Fibroblast of lung (primary cell): Measurements from ENCODE around the gene APBB1.

ENCODE experiments used
- EZH2 ChIP-seq: IDR thresholded peaks from 2 replicates; pipeline ENCODE4 v1.5.1; 2012; ENCODE audit warnings: low read length, control low read depth, mild to moderate bottlenecking; ENCODE audit errors: missing control alignments
- TF ChIP-seq, protein P1 (sequence below), 2 donors: IDR thresholded peaks in 1 of 2; conservative IDR thresholded peaks in 1 of 2; 1 replicate in 1 of 2; 2 replicates in 1 of 2; pipeline ENCODE4 v1.5.1; 2011 to 2012; ENCODE audit warnings: low read length in 2 of 2, control low read depth in 1 of 2, inconsistent platforms in 1 of 2, low read depth in 1 of 2, mild to moderate bottlenecking in 1 of 2

DNA sequence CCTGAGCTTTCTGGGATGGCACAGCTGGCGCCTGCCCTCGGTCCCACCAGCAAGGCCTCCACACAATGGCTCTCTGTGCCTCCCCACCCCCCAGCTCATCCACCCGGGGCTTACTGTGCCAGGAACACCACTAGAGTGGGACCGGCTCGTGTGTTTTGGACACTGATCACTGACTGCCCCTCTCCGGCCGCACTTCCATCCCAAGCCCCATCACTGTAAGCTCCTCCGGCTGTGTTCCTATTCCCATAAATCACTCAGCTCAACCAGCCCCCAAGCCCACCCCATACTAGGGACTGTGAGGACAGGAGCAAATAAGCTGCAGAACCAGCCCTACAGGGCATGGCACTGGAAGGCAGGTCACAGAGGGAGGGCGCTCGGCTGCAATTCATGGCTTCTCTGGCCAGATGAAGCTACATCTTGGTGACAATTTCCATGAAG lies 7.3 kb downstream of the APBB1 start:
- TF ChIP-seq, protein P1, sequence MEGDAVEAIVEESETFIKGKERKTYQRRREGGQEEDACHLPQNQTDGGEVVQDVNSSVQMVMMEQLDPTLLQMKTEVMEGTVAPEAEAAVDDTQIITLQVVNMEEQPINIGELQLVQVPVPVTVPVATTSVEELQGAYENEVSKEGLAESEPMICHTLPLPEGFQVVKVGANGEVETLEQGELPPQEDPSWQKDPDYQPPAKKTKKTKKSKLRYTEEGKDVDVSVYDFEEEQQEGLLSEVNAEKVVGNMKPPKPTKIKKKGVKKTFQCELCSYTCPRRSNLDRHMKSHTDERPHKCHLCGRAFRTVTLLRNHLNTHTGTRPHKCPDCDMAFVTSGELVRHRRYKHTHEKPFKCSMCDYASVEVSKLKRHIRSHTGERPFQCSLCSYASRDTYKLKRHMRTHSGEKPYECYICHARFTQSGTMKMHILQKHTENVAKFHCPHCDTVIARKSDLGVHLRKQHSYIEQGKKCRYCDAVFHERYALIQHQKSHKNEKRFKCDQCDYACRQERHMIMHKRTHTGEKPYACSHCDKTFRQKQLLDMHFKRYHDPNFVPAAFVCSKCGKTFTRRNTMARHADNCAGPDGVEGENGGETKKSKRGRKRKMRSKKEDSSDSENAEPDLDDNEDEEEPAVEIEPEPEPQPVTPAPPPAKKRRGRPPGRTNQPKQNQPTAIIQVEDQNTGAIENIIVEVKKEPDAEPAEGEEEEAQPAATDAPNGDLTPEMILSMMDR (conservative IDR thresholded peaks at IDR 0.05 in 1 of 2, IDR thresholded peaks at IDR 0.05 in 1 of 2; ENCODE audit: low read depth in 1 of 2, low read length in 2 of 2), result no peak
- TF ChIP-seq EZH2, result no peak
